ENCODE results near the gene LRRC19. TPM values are rescaled to one million over a fixed set of nuclear protein-coding genes. Genes with fewer than 3 reads are reported as not detected.
A peak's percentile ranks its signal among the peaks of the same experiment; 100 is the strongest.

Gene LRRC19
- total RNA-seq, 2 donors from 2014 or later: not detected

- TF ChIP-seq POLR2AphosphoS5 (IDR thresholded peaks at IDR 0.05): peak; percentile 90
- peak; percentile 27 for TF ChIP-seq POLR2A (IDR thresholded peaks at IDR 0.05)
- peak in 2 of 4 experiments; percentile 26 to 49 for TF ChIP-seq CTCF (IDR thresholded peaks at IDR 0.05)
- Histone ChIP-seq H3K27me3 (replicated peaks; ENCODE audit: insufficient read depth) (no peaks in the 10 kb centered on the region), H3K36me3 (no peaks in the 10 kb centered on the region), H3K4me1 (replicated peaks) (peaks cover 8% of the 10 kb centered on the region), H3K9me3 (no peaks in the 10 kb centered on the region), H3K27ac (peak within 1 kb of the TSS; percentile 93 to 95), H3K4me3 (peak within 1 kb of the TSS; percentile 81 to 98)
- peak; percentile 89 for DNase-seq (ENCODE audit: low spot score)
- intact Hi-C loops (cut with DNase I): loop anchor here (1.0 to 2.0 kb wide), 2 partner anchors 9 to 54 kb away; partner anchors contain the start of genes CAAP1 and IFT74
- WGBS: under 1% methylated on average over 47 of the region's 76 CpGs
These were observed 58.4 kb downstream of the LRRC19 start, which contains the start of gene PLAA for GRCh38 chr9:26946753-26947727. Gene PLAA, minus strand, starts transcription at chr9:26947242. Its CDS starts 197 bp downstream, at chr9:26947045.

GRCh38 chr9:26945591-26945990 lies 59.9 kb downstream of the LRRC19 start:
- H3K27me3 ChIP-seq (replicated peaks; ENCODE audit: insufficient read depth): no peaks in the 10 kb centered on the region
- no peak for DNase-seq (ENCODE audit: low spot score)
- peak overlapping the region in 1 of 2 donors; percentile 3 for H3K4me3 ChIP-seq
- 31% methylated on average over 2 of the region's 2 CpGs for WGBS
- TF ChIP-seq CTCF (IDR thresholded peaks at IDR 0.05) (no peak), POLR2A (IDR thresholded peaks at IDR 0.05) (no peak), POLR2AphosphoS5 (IDR thresholded peaks at IDR 0.05) (no peak)
- H3K4me1 ChIP-seq (replicated peaks): peaks cover 8% of the 10 kb centered on the region
- intact Hi-C loops (cut with DNase I): no loop called here
- no peaks in the 10 kb centered on the region for H3K9me3 ChIP-seq
- no peaks in the 10 kb centered on the region for H3K36me3 ChIP-seq
- no peak overlapping the region for H3K27ac ChIP-seq

Other genes starting within 250 kb of the LRRC19 start
- gene CAAP1, start 112.9 kb downstream of the LRRC19 start, total RNA-seq: 10 to 100 TPM; 20.4 to 20.8 TPM
- gene PLAA, start 58.4 kb downstream of the LRRC19 start, total RNA-seq: 10 to 100 TPM; 24.3 to 36.5 TPM
- gene IFT74, start 49.3 kb downstream of the LRRC19 start, total RNA-seq: 10 to 100 TPM; 15.1 to 16.5 TPM
- 1 to 10 TPM; 3.5 to 5.5 TPM for gene TEK, start 103.6 kb upstream of the LRRC19 start, total RNA-seq